ENCODE data around the gene EPAS1.
A peak's percentile ranks its signal among the peaks of the same experiment; 100 is the strongest.

EPAS1 gene

DNA sequence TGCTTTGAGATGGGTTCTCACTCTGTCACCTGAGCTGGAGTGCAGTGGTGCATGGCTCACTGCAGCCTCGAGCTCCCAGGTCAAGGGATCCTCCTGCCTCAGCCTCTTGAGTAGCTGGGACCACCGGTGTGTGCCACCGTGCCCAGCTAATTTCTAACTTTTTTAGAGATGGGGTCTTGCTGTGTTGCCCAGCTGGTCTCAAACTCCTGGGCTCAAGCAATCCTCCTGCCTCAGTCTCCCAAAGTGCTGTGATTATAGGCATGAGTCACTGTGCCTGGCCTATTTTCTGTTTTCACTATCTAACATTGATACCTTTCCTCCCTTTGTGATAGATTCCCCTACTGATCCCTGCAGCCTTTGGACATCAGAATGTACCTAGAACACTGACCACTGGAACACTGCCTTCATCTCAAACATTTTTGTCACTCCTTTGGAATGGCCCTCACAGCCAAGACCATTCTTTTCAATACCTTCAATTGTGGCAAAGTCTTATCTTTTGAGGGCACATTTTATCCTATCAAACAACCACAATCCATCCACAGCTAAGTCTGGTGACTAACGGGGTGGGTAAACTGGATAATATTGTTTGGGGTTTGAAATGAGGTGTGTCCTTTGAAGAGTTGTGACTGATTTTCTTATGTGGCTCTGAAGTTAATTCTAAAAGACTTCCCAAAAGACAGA lies 43.7 kb downstream of the EPAS1 start:
- no peaks in the 10 kb centered on the region for H3K9me3 ChIP-seq (ENCODE audit: control insufficient read depth in 2 of 2, low read length in 2 of 2)
- no peak overlapping the region for H3K9ac ChIP-seq (ENCODE audit: low read length in 2 of 2)
- H3K27me3 ChIP-seq (ENCODE audit: control insufficient read depth in 1 of 2, insufficient read depth in 2 of 2, low read length in 2 of 2), result no peaks in the 10 kb centered on the region
- peaks cover 33% of the 10 kb centered on the region for H3K4me1 ChIP-seq (ENCODE audit: control insufficient read depth, insufficient read depth, low read length)
- H3K36me3 ChIP-seq (ENCODE audit: control insufficient read depth in 2 of 2, insufficient read depth in 2 of 2, low read length in 2 of 2), result no peaks in the 10 kb centered on the region
- H3K27ac ChIP-seq (ENCODE audit: low read length), result no peak overlapping the region
- H3K4me3 ChIP-seq (ENCODE audit: low read length in 2 of 2), result no peak overlapping the region

DNA sequence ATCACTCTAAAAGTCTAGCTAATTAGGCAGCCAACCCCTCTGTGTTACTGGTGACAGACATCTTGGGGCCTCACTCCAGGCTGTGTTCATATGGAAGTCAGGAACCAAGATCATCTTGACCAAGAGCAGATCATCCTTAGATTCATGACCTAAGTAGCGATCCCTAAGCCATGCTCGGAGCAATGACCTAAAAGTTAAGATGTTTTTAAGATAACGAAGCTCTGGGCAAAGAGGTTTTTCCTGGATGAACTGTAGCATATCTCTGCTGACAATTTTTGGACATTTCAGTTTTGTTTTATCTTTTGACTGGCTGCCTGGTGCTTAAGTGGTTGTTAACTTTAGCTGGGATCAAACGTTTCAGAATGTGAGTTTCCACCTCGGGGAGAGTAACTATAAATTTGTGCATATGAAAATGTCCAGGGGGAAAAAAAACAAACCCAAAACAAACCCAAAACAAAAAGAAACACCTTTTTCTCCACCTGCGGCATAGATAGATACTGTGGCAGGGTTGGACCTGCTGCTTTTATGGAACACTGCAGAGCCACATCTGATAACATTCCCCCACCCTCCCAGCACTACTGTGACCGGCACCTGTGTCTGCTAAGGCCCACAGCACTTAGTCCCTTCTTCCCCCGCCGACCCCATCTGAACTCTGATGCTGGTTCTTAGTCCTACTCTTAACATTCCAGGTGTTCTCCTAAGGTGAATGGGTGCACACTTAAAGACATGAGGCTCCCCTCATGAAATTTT lies 45.5 kb downstream of the EPAS1 start:
- H3K36me3 ChIP-seq (ENCODE audit: control insufficient read depth in 2 of 2, insufficient read depth in 2 of 2, low read length in 2 of 2), result no peaks in the 10 kb centered on the region
- H3K4me3 ChIP-seq (ENCODE audit: low read length in 2 of 2), result no peak overlapping the region
- H3K27me3 ChIP-seq (ENCODE audit: control insufficient read depth in 1 of 2, insufficient read depth in 2 of 2, low read length in 2 of 2), result no peaks in the 10 kb centered on the region
- peaks cover 23% of the 10 kb centered on the region for H3K4me1 ChIP-seq (ENCODE audit: control insufficient read depth, insufficient read depth, low read length)
- no peak overlapping the region for H3K27ac ChIP-seq (ENCODE audit: low read length)
- H3K9me3 ChIP-seq (ENCODE audit: control insufficient read depth in 2 of 2, low read length in 2 of 2), result no peaks in the 10 kb centered on the region
- no peak overlapping the region for H3K9ac ChIP-seq (ENCODE audit: low read length in 2 of 2)

DNA sequence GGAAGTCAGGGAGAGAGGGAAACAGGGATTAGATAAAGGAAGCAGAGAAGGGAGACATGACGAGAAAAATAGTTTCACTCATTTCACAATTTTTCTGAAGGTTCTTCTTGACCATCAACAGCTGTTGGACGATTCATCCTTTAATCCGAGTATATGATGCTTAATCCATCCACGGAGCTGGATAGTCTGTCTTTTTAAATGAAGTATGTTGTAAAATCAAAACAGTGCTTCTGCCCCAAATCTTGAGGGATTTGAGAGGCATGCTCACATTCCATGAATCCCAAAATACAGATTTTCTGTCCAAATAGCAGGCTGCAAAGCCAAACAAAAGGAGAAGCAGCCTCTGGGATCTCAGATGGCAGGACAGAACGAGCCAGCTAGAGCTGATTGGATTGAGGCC lies 47.5 kb downstream of the EPAS1 start:
- H3K9ac ChIP-seq (ENCODE audit: low read length in 2 of 2), result no peak overlapping the region
- no peak overlapping the region for H3K27ac ChIP-seq (ENCODE audit: low read length)
- H3K4me3 ChIP-seq (ENCODE audit: low read length in 2 of 2), result no peak overlapping the region
- no peaks in the 10 kb centered on the region for H3K27me3 ChIP-seq (ENCODE audit: control insufficient read depth in 1 of 2, insufficient read depth in 2 of 2, low read length in 2 of 2)
- H3K4me1 ChIP-seq (ENCODE audit: control insufficient read depth, insufficient read depth, low read length), result peaks cover 10% of the 10 kb centered on the region
- peaks cover 0 to 3% of the 10 kb centered on the region in 2 donors for H3K36me3 ChIP-seq (ENCODE audit: control insufficient read depth in 2 of 2, insufficient read depth in 2 of 2, low read length in 2 of 2)
- no peaks in the 10 kb centered on the region for H3K9me3 ChIP-seq (ENCODE audit: control insufficient read depth in 2 of 2, low read length in 2 of 2)

DNA sequence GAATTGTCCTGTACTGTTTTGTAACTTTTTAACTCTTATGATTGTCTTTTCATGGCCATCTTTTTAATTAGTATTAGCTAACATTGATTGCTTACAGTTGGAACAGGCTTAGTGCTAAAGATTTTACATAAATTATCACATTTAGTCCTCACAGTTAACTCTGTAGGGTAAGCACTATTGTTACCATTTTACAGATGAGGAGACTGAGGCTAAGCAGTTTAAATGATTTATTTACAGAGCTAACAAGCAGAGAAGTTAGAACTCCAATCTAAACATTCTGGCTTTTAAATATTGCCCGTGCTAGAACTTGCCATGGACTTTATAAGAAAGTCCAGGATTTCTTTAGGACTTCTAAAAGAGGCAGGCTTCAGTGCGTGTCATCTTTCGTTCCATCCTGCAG lies 48.6 kb downstream of the EPAS1 start:
- Histone ChIP-seq H3K27ac (ENCODE audit: low read length) (no peak overlapping the region), H3K4me1 (ENCODE audit: control insufficient read depth, insufficient read depth, low read length) (peaks cover 8% of the 10 kb centered on the region), H3K4me3 (ENCODE audit: low read length in 2 of 2) (no peak overlapping the region), H3K36me3 (ENCODE audit: control insufficient read depth in 2 of 2, insufficient read depth in 2 of 2, low read length in 2 of 2) (peaks cover 0 to 3% of the 10 kb centered on the region in 2 donors), H3K9me3 (ENCODE audit: control insufficient read depth in 2 of 2, low read length in 2 of 2) (no peaks in the 10 kb centered on the region), H3K27me3 (ENCODE audit: control insufficient read depth in 1 of 2, insufficient read depth in 2 of 2, low read length in 2 of 2) (no peaks in the 10 kb centered on the region), H3K9ac (ENCODE audit: low read length in 2 of 2) (no peak overlapping the region)

DNA sequence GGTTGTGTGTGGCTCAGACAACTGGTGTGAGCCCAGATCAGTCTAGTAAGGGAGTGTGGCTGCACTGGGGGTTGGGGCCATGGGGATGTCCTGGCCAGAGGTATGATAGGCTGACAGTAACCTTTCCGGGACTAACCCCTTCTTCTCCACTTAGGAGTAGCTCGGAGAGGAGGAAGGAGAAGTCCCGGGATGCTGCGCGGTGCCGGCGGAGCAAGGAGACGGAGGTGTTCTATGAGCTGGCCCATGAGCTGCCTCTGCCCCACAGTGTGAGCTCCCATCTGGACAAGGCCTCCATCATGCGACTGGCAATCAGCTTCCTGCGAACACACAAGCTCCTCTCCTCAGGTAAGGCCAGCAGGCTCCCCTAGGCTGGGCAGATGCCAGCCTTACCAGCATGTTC lies 49.5 kb downstream of the EPAS1 start:
- H3K27ac ChIP-seq (ENCODE audit: low read length), result no peak overlapping the region
- no peak overlapping the region for H3K9ac ChIP-seq (ENCODE audit: low read length in 2 of 2)
- H3K4me3 ChIP-seq (ENCODE audit: low read length in 2 of 2), result no peak overlapping the region
- H3K9me3 ChIP-seq (ENCODE audit: control insufficient read depth in 2 of 2, low read length in 2 of 2), result no peaks in the 10 kb centered on the region
- H3K36me3 ChIP-seq (ENCODE audit: control insufficient read depth in 2 of 2, insufficient read depth in 2 of 2, low read length in 2 of 2), result peaks cover 0 to 3% of the 10 kb centered on the region in 2 donors
- H3K27me3 ChIP-seq (ENCODE audit: control insufficient read depth in 1 of 2, insufficient read depth in 2 of 2, low read length in 2 of 2), result no peaks in the 10 kb centered on the region
- peaks cover 10% of the 10 kb centered on the region for H3K4me1 ChIP-seq (ENCODE audit: control insufficient read depth, insufficient read depth, low read length)

DNA sequence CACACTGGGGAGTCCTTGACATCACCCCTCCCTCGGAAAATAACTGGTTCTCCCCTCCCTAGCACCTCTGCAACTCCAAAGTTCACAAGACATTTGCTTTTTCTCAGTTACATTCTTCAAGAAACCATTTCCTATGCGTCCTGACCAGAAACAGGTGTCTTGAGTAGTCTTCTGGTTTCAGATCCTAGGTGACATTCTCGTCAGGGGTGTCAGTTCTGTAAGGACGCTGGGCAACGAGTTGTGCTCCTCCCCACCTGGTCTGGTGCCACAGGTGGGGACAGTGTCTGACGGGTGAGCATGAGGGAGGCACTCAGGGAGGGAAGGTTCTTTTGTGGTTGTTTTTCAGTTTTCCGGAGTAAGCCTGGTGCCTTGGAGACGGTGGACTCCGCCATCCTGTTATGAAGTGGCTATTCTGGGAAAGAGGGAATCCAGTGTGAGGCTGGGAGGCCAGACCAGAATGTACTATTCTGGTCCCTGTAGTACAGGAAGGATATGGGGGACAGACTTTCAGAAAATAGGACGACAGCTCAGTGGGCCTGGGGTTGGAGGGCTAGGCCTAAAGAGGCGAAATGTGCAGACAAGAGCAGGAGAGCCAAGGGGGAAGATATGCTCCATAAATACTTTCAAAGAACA lies 50.6 kb downstream of the EPAS1 start:
- Histone ChIP-seq H3K4me1 (ENCODE audit: control insufficient read depth, insufficient read depth, low read length) (peaks cover 11% of the 10 kb centered on the region), H3K36me3 (ENCODE audit: control insufficient read depth in 2 of 2, insufficient read depth in 2 of 2, low read length in 2 of 2) (peaks cover 0 to 3% of the 10 kb centered on the region in 2 donors)

DNA sequence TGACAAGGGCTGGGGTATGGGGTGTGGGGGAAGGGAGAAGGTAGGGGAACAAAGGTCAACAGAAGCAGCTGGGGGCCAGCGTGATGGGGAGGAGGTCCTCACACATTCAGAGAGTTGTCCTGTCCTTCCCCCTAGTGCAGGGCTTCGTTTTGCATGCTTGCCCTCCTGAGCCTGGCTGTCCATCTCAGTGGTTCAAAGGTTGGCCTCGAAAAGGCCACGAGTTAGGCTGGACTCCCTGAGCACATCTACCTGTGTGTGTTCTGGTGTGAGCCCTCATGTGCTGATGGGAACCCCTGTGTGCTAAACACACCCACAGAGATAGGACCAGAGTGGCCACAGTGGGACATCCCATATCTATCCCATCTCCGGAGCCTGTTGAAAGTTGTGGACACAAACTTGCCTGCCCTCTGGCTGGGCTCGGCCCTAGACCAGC lies 51.9 kb downstream of the EPAS1 start:
- peaks cover 12% of the 10 kb centered on the region for H3K4me1 ChIP-seq (ENCODE audit: control insufficient read depth, insufficient read depth, low read length)
- no peaks in the 10 kb centered on the region for H3K27me3 ChIP-seq (ENCODE audit: control insufficient read depth in 1 of 2, insufficient read depth in 2 of 2, low read length in 2 of 2)
- H3K4me3 ChIP-seq (ENCODE audit: low read length in 2 of 2), result no peak overlapping the region
- no peak overlapping the region for H3K27ac ChIP-seq (ENCODE audit: low read length)
- peaks cover 0 to 3% of the 10 kb centered on the region in 2 donors for H3K36me3 ChIP-seq (ENCODE audit: control insufficient read depth in 2 of 2, insufficient read depth in 2 of 2, low read length in 2 of 2)
- H3K9me3 ChIP-seq (ENCODE audit: control insufficient read depth in 2 of 2, low read length in 2 of 2), result no peaks in the 10 kb centered on the region
- no peak overlapping the region for H3K9ac ChIP-seq (ENCODE audit: low read length in 2 of 2)

More for the DNA sequence above, 50.6 kb downstream of the EPAS1 start:
- Histone ChIP-seq H3K9me3 (ENCODE audit: control insufficient read depth in 2 of 2, low read length in 2 of 2) (no peaks in the 10 kb centered on the region), H3K4me3 (ENCODE audit: low read length in 2 of 2) (no peak overlapping the region), H3K27ac (ENCODE audit: low read length) (peak overlapping the region; percentile 31), H3K9ac (ENCODE audit: low read length in 2 of 2) (no peak overlapping the region), H3K27me3 (ENCODE audit: control insufficient read depth in 1 of 2, insufficient read depth in 2 of 2, low read length in 2 of 2) (no peaks in the 10 kb centered on the region)

DNA sequence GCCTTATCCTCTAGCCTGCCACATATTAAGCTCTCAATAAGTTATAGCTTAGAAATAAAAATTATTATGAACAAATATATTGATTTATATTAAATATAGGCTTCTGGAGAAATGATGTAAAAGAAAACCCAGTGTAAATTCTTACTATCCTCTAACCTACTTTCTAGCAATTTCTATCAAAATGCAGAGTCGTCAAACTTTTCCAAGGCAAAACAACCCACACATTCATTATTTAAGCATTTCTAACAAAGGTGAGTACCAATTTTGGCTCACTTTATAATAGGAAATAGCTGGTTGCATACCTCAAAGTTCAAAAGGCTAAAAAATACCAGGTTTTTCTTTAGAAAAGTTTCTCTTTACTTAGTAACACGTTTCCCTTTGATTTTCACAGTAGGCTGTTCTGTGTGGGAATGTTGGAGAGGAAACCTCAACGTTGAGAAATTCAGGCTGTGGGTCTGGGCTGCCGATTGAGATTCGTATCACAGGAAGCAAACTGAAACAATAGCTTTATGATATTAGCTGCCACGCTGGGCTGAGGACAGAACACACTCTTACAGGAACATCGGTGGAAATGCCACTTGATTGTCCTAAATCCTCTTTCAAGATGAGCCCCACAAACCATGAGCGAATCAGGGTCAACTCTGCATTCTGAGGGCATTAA lies 53.0 kb downstream of the EPAS1 start:
- no peaks in the 10 kb centered on the region for H3K9me3 ChIP-seq (ENCODE audit: control insufficient read depth in 2 of 2, low read length in 2 of 2)
- H3K27me3 ChIP-seq (ENCODE audit: control insufficient read depth in 1 of 2, insufficient read depth in 2 of 2, low read length in 2 of 2), result no peaks in the 10 kb centered on the region
- H3K4me3 ChIP-seq (ENCODE audit: low read length in 2 of 2), result no peak overlapping the region
- H3K9ac ChIP-seq (ENCODE audit: low read length in 2 of 2), result no peak overlapping the region
- peaks cover 0 to 3% of the 10 kb centered on the region in 2 donors for H3K36me3 ChIP-seq (ENCODE audit: control insufficient read depth in 2 of 2, insufficient read depth in 2 of 2, low read length in 2 of 2)
- peaks cover 10% of the 10 kb centered on the region for H3K4me1 ChIP-seq (ENCODE audit: control insufficient read depth, insufficient read depth, low read length)
- H3K27ac ChIP-seq (ENCODE audit: low read length), result no peak overlapping the region

DNA sequence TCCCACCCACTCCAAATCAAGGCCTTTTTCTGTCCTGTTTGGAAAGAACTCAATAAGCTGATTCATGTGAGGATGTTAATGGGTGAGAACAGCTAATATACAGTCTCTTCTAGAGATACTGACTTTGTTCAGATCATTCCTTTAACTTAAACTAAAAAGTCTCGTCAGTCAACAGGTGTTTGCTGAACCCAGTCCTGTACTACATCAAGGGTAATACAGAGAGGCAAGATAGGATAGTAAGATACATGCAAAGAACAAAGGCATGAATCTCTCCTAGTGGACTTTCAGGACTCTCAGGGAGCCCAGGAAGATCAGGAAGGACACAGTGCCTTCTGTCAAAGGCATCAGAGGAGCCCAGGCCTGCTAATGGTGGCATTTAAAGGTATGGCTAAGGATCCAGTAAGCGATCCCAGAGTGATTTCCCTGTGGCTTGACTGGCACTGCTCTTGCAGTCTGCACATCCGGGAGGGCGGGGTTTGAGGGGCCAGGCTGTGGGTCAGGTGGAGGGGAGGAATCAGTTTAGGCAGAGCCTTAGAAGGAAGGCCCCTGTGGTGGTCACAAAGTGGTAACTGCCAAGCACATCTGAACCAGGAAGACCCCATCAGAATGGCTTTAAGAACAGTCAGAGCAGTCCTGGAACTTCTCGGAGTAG lies 54.0 kb downstream of the EPAS1 start:
- H3K9ac ChIP-seq (ENCODE audit: low read length in 2 of 2), result no peak overlapping the region

DNA sequence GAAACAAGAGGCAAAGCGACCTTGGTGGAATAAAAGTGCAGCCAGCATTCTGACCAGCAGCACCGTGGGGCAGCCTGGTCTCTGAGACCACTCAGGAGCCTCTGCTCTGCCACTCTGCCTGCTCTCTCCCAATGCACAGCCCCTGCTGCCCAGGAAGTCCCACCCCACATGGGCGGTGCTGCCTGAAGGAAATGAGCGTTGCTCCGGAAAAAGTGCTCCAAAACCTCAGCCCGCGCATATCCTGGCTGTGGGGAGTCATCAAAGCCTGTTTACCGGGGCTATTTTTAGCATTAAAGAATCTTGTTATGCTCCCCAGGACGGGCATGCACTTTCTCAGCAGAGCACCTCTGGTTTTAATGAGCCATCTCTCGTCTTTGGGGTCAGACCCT lies 54.5 kb downstream of the EPAS1 start:
- Histone ChIP-seq H3K4me1 (ENCODE audit: control insufficient read depth, insufficient read depth, low read length) (peaks cover 8% of the 10 kb centered on the region), H3K4me3 (ENCODE audit: low read length in 2 of 2) (no peak overlapping the region), H3K27me3 (ENCODE audit: control insufficient read depth in 1 of 2, insufficient read depth in 2 of 2, low read length in 2 of 2) (no peaks in the 10 kb centered on the region), H3K36me3 (ENCODE audit: control insufficient read depth in 2 of 2, insufficient read depth in 2 of 2, low read length in 2 of 2) (peaks cover 0 to 4% of the 10 kb centered on the region in 2 donors), H3K9ac (ENCODE audit: low read length in 2 of 2) (no peak overlapping the region), H3K9me3 (ENCODE audit: control insufficient read depth in 2 of 2, low read length in 2 of 2) (no peaks in the 10 kb centered on the region), H3K27ac (ENCODE audit: low read length) (no peak overlapping the region)

More for the DNA sequence above, 54.0 kb downstream of the EPAS1 start:
- H3K4me3 ChIP-seq (ENCODE audit: low read length in 2 of 2), result no peak overlapping the region
- H3K27me3 ChIP-seq (ENCODE audit: control insufficient read depth in 1 of 2, insufficient read depth in 2 of 2, low read length in 2 of 2), result no peaks in the 10 kb centered on the region
- H3K9me3 ChIP-seq (ENCODE audit: control insufficient read depth in 2 of 2, low read length in 2 of 2), result no peaks in the 10 kb centered on the region
- H3K4me1 ChIP-seq (ENCODE audit: control insufficient read depth, insufficient read depth, low read length), result peaks cover 8% of the 10 kb centered on the region
- peaks cover 0 to 3% of the 10 kb centered on the region in 2 donors for H3K36me3 ChIP-seq (ENCODE audit: control insufficient read depth in 2 of 2, insufficient read depth in 2 of 2, low read length in 2 of 2)
- H3K27ac ChIP-seq (ENCODE audit: low read length), result no peak overlapping the region

All from stomach smooth muscle (tissue), 2 donors.